GM21390 (cell line): ENCODE measurements around the gene BDKRB1.

ENCODE experiments used
- ATAC-seq: cut with Tn5 transposase; IDR thresholded peaks from one replicate; pipeline ENCODE4 v1.9.1; 2021; ENCODE audit not compliant: unreplicated experiment

The BDKRB1 gene

GRCh38 chr14:96255501-96256366 lies at the start of gene BDKRB1:
TSS of gene BDKRB1 (plus strand) at chr14:96256210. CDS start at chr14:96263683, 7,473 bp downstream.
- ATAC-seq, result no peak

DNA sequence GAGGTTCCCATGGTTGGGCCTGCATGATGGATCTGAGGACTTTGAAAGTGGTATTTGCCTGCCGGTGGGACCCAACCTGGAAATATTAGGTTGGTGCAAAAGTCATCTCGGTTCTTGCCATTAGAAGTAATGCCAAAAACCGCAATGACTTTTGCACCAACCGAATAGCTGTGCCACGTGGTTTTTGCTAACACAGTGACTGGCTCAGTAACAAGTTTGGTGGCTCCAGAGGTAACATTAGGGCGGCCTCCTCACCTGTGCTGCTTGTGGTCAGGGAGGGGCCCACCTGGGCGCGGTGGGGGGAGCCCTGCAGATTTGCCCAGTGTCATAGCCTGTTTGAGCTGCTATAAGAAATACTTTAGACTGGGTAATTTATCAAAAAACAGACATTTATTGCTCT lies 49.5 kb upstream of the BDKRB1 start:
- no peak for ATAC-seq

DNA sequence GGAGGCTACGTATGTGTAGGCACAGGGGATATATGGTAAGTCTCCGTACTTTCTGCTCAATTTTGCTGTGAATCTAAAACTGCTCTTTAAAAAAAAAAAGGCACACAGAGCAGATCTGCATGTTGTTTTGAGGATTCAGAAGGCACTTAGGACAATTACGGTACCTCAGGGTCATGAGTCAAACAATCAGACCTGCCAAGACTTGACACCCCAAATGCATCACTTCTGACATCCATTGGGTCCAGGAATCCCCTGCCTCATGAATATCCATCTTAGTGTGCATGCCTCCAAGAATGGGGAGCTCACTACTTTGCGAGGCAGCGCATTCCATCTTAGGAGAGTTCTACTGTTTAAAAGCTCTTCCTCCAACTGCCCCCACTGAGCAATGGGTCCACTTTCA lies 48.3 kb upstream of the BDKRB1 start:
- no peak for ATAC-seq

DNA sequence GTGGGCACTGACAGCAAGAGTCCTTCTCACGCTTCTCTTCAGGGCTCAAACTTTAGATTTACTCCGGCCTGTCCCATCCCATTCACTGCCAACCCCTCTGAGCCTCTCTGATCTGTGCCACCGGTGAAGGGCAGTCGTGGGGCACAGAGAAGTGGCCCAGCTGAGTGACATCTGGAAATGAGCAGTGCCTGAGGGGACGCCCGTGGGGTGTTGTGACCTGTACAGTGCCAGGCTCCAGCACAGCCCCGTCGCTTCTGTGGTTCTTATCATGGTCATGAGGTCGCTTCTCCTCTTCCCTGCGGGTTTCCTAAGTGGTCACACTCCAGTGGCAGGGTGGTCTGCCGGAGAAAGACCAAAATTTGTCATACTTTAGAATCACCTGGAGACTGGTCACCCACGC lies 47.3 kb upstream of the BDKRB1 start:
- ATAC-seq, result no peak

- no peak for ATAC-seq
These were observed 43.9 kb upstream of the BDKRB1 start for GRCh38 chr14:96212140-96212539.

- no peak for ATAC-seq
These were observed 43.1 kb upstream of the BDKRB1 start for GRCh38 chr14:96212896-96213295.

- no peak for ATAC-seq
These were observed 42.0 kb upstream of the BDKRB1 start for GRCh38 chr14:96213871-96214465.

GRCh38 chr14:96214793-96215192 lies 41.2 kb upstream of the BDKRB1 start:
- ATAC-seq, result no peak

- no peak for ATAC-seq
These were observed 40.4 kb upstream of the BDKRB1 start for GRCh38 chr14:96215452-96216244.

GRCh38 chr14:96216627-96217026 lies 39.4 kb upstream of the BDKRB1 start:
- ATAC-seq, result no peak

- ATAC-seq, result no peak
These were observed 38.6 kb upstream of the BDKRB1 start for GRCh38 chr14:96217376-96217913.

DNA sequence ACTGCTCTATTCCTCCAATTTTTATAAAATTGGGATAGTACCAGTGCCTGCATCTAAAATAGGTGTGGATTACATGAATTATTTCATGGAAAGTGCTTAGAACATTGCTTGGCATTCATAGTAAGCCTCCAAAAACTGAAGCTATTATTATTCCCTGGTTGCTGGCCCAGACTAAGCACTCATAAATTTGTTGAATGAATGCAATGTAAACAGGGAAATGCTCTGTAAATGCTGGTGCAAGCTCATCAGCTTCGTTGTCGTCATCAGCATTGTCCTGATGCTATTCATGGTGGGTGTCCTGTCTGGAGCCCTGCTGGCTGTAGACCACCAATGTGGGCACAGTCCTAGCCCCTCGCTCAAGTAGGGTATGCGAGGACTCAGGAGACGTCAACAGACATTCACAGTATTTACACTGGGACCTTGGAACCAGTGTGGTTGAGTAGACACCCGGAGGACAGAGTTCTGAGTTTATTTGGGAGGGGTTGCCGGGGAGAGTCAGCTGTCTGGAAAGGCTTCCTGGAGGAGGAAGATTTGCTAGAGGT lies 34.8 kb upstream of the BDKRB1 start:
- ATAC-seq, result no peak

GRCh38 chr14:96221841-96222240 lies 34.2 kb upstream of the BDKRB1 start:
- ATAC-seq, result no peak

GRCh38 chr14:96224480-96225096 lies 31.4 kb upstream of the BDKRB1 start:
- ATAC-seq, result no peak

DNA sequence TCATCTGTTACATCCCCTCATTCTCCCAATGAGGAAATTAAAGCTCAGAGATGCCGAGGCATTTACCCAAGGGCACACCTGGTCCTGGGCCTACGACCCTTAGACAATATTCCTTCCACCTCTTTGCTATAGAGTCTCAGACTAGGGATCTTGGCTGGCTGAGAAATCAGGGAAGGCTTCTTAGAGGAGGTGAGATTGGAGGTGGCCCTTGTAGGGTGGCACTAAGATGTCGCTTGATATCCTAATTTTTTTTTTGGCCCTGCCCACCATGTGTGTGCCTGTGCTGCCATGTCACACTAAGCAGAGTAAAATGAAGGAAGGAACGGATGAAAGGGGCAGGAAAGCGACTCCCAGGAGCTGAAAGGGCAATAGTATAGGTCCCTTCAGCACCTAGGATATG lies 30.8 kb upstream of the BDKRB1 start:
- no peak for ATAC-seq

- no peak for ATAC-seq
These were observed 30.3 kb upstream of the BDKRB1 start for GRCh38 chr14:96225745-96226151.

DNA sequence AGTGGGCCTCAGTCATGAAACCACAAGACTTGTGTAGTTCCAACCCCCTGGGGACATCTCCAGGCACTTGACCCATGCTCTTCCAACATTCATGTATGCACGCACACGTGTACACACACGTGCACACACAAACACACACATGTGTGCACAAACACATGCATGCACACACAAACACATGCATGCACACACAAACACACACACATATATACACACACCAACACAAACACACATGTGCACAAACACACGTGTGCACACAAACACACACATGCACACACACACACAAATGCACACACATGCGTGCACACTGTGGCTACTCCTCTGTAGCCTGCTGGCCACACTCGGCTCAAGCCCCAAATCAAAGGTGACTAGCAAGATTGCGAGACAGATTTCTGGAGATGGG lies 28.6 kb upstream of the BDKRB1 start:
- no peak for ATAC-seq

DNA sequence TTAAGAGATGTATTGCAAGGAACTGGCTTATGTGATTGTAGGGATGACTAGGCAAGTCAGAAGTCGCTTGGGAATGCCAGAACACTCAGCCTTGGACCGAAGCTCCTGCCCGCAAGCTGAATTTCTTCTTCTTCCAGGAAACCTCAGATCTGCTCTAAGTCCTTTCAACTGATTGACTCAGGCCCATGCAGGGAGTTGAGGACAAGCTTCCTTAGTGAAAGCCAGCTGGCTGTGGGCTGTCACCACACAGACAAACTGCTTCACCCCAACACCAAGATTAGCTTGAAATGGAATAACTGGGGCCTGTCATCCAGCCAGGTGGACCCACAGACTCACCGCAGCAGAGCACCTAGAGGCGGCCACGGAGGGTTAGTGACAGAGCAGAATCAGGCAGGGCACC lies 26.7 kb upstream of the BDKRB1 start:
- ATAC-seq, result no peak

GRCh38 chr14:96231056-96231455 lies 25.0 kb upstream of the BDKRB1 start:
- ATAC-seq, result no peak

- no peak for ATAC-seq
These were observed 24.4 kb upstream of the BDKRB1 start for GRCh38 chr14:96231526-96232130.
